GM12892 (cell line): Measurements from ENCODE around the gene C1D.

Source experiments
- POLR2A ChIP-seq: IDR thresholded peaks from 2 replicates; pipeline ENCODE4 v1.6.1; 2011; ENCODE audit warnings: low read depth, low read length, control low read depth
- POLR2AphosphoS5 ChIP-seq: IDR thresholded peaks from 2 replicates; pipeline ENCODE4 v1.6.1; 2011; ENCODE audit warnings: low read depth, low read length, control low read depth
- TAF1 ChIP-seq: IDR thresholded peaks from 2 replicates; pipeline ENCODE4 v1.6.1; 2011; ENCODE audit warnings: low read depth, mild to moderate bottlenecking, control low read depth, low read length, borderline replicate concordance

DNA sequence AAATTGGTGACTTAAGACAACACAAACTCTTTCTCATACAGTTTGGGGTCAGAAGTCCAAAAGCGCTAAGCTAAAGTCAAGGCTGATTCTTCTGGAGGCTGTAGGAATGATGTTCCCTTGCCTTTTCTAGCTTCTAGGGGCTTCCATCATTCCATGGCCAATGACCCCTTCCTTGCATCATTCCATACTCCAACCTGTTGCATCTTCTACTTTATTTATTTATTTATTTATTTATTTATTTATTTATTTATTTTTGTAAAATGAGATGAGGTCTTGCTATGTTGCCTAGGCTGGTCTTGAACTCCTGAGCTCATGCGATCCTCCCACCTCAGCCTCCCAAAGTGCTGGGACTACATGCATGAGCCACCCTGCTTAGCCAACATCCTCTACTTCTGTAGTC lies 44.7 kb upstream of the C1D start:
- no peak for TF ChIP-seq POLR2A
- no peak for TF ChIP-seq TAF1
- no peak for TF ChIP-seq POLR2AphosphoS5
